Fibroblast of skin of back (primary cell): ENCODE data around the gene IQCK.

Source experiments
- DNase-seq: peaks from one replicate; pipeline ENCODE4 v3.0.0-alpha.2; 2013

IQCK gene

GRCh38 chr16:19860166-19861041 is 142.3 kb downstream of the IQCK start:
- DNase-seq: peak; percentile 40

GRCh38 chr16:19861133-19861532 is 143.1 kb downstream of the IQCK start:
- DNase-seq: no peak

- no peak for DNase-seq
Measured at GRCh38 chr16:19861811-19862327, 143.8 kb downstream of the IQCK start.

- DNase-seq: no peak
Measured at GRCh38 chr16:19863990-19864389, 145.9 kb downstream of the IQCK start.

GRCh38 chr16:19864566-19864965 is 146.5 kb downstream of the IQCK start:
- no peak for DNase-seq

- no peak for DNase-seq
Measured at GRCh38 chr16:19868421-19868820, 150.3 kb downstream of the IQCK start.

GRCh38 chr16:19871721-19872120 is 153.7 kb downstream of the IQCK start:
- DNase-seq: no peak

GRCh38 chr16:19872179-19872863 is 154.2 kb downstream of the IQCK start:
- DNase-seq: no peak

GRCh38 chr16:19872935-19873334 is 154.9 kb downstream of the IQCK start:
- no peak for DNase-seq

GRCh38 chr16:19874026-19874425 is 156.0 kb downstream of the IQCK start:
- no peak for DNase-seq

- no peak for DNase-seq
Measured at GRCh38 chr16:19874851-19875546, 156.9 kb downstream of the IQCK start.

- no peak for DNase-seq
Measured at GRCh38 chr16:19875900-19876299, 157.8 kb downstream of the IQCK start.

- DNase-seq: no peak
Measured at GRCh38 chr16:19876501-19877059, 158.5 kb downstream of the IQCK start.

GRCh38 chr16:19878757-19879156 is 160.7 kb downstream of the IQCK start:
- no peak for DNase-seq

GRCh38 chr16:19879241-19879792 is 161.2 kb downstream of the IQCK start:
- no peak for DNase-seq

GRCh38 chr16:19881028-19881427 is 163.0 kb downstream of the IQCK start:
- no peak for DNase-seq

- no peak for DNase-seq
Measured at GRCh38 chr16:19881783-19882182, 163.7 kb downstream of the IQCK start.

- DNase-seq: no peak
Measured at GRCh38 chr16:19882186-19882585, 164.1 kb downstream of the IQCK start.

GRCh38 chr16:19882646-19883045 is 164.6 kb downstream of the IQCK start:
- DNase-seq: no peak

- DNase-seq: no peak
Measured at GRCh38 chr16:19883296-19883965, 165.4 kb downstream of the IQCK start.

GRCh38 chr16:19883966-19884485 is 166.0 kb downstream of the IQCK start:
- DNase-seq: no peak
